WTC11 (cell line): ENCODE results near the gene LITAFD. TPM values are rescaled to one million over a fixed set of nuclear protein-coding genes. Genes with fewer than 3 reads are reported as not detected.

Experiments
- ATAC-seq: fragments of 200-7000 bp; cut with Tn5 transposase; 2 replicates; pipeline ENCODE4 v1.10.0; 2021; ENCODE audit warnings: mild to moderate bottlenecking, moderate library complexity
- CTCF ChIA-PET: fragments of 300-600 bp; sonication (Branson Sonifier 250); formaldehyde crosslinking; loops from one replicate; lab custom pipeline; 2021; ENCODE audit warnings: antibody characterized with exemption; lab: Charles Lee
- POLR2A ChIA-PET: fragments of 350-600 bp; sonication (Branson Sonifier 250); formaldehyde crosslinking; loops from one replicate; lab custom pipeline; 2021; ENCODE audit warnings: antibody characterized with exemption; lab: Charles Lee
- DNase-seq: peaks from one replicate; pipeline ENCODE4 v3.0.0; 2021; ENCODE audit warnings: low spot score
- H3K27ac Mint-ChIP-seq: 2 replicates; pipeline ENCODE4 v1.8.0; 2021; ENCODE audit warnings: mixed read lengths
- H3K27me3 Mint-ChIP-seq: 2 replicates; pipeline ENCODE4 v1.8.0; 2021; ENCODE audit warnings: low read depth, mild to moderate bottlenecking, moderate library complexity, mixed read lengths
- H3K36me3 Mint-ChIP-seq: 2 replicates; pipeline ENCODE4 v1.8.0; 2021; ENCODE audit warnings: mixed read lengths
- H3K4me1 Mint-ChIP-seq: 2 replicates; pipeline ENCODE4 v1.8.0; 2022; ENCODE audit warnings: mixed read lengths
- H3K4me3 Mint-ChIP-seq: 2 replicates; pipeline ENCODE4 v1.8.0; 2021; ENCODE audit warnings: mild to moderate bottlenecking, moderate library complexity, mixed read lengths
- H3K9me3 Mint-ChIP-seq: 2 replicates; pipeline ENCODE4 v1.8.0; 2021; ENCODE audit warnings: mixed read lengths
- ARID4B ChIP-seq: sonication (generic); formaldehyde crosslinking; IDR thresholded peaks from 2 replicates; pipeline ENCODE4 v1.8.0; 2023; ENCODE audit warnings: missing genetic modification reagents, mild to moderate bottlenecking, borderline replicate concordance
- CREM ChIP-seq: sonication (generic); formaldehyde crosslinking; IDR thresholded peaks from 2 replicates; pipeline ENCODE4 v1.8.1; 2022; ENCODE audit warnings: mild to moderate bottlenecking, missing genetic modification reagents, moderate library complexity
- E2F4 ChIP-seq: sonication (generic); formaldehyde crosslinking; IDR thresholded peaks from 2 replicates; pipeline ENCODE4 v1.8.1; 2022; ENCODE audit warnings: low read depth, mild to moderate bottlenecking, moderate library complexity, missing genetic modification reagents, borderline replicate concordance
- ERG ChIP-seq: fragments of 250-450 bp; sonication (Bioruptor Pico); IDR thresholded peaks from 2 replicates; pipeline ENCODE4 v1.8.0; 2021; ENCODE audit warnings: mild to moderate bottlenecking
- ETV6 ChIP-seq: sonication (generic); formaldehyde crosslinking; IDR thresholded peaks from 2 replicates; pipeline ENCODE4 v1.8.1; 2022; ENCODE audit warnings: mild to moderate bottlenecking, missing genetic modification reagents
- GABPB1 ChIP-seq: sonication (generic); formaldehyde crosslinking; IDR thresholded peaks from 2 replicates; pipeline ENCODE4 v1.8.1; 2023; ENCODE audit warnings: mild to moderate bottlenecking, missing genetic modification reagents
- GTF2I ChIP-seq: fragments of 250-450 bp; sonication (Bioruptor Pico); conservative IDR thresholded peaks from 2 replicates; pipeline ENCODE4 v1.4.0; 2021; ENCODE audit warnings: mild to moderate bottlenecking
- IRF1 ChIP-seq: sonication (generic); formaldehyde crosslinking; IDR thresholded peaks from 2 replicates; pipeline ENCODE4 v1.8.0; 2023; ENCODE audit warnings: missing genetic modification reagents
- NFE2L1 ChIP-seq: sonication (generic); formaldehyde crosslinking; IDR thresholded peaks from 2 replicates; pipeline ENCODE4 v1.8.1; 2023; ENCODE audit warnings: missing genetic modification reagents
- NR3C1 ChIP-seq: sonication (generic); formaldehyde crosslinking; conservative IDR thresholded peaks from 2 replicates; pipeline ENCODE4 v1.8.1; 2023; ENCODE audit warnings: low read depth, mild to moderate bottlenecking, missing genetic modification reagents
- RORB ChIP-seq: fragments of 250-450 bp; sonication (Bioruptor Pico); IDR thresholded peaks from 2 replicates; pipeline ENCODE4 v1.9.0; 2021; ENCODE audit warnings: mild to moderate bottlenecking
- SP1 ChIP-seq: sonication (generic); formaldehyde crosslinking; conservative IDR thresholded peaks from 2 replicates; pipeline ENCODE4 v1.8.1; 2022; ENCODE audit warnings: missing genetic modification reagents
- TP53 ChIP-seq: sonication (generic); formaldehyde crosslinking; IDR thresholded peaks from 2 replicates; pipeline ENCODE4 v1.8.1; 2023; ENCODE audit warnings: mild to moderate bottlenecking, missing genetic modification reagents
- USF1 ChIP-seq: sonication (generic); formaldehyde crosslinking; IDR thresholded peaks from 2 replicates; pipeline ENCODE4 v1.8.0; 2022; ENCODE audit warnings: mild to moderate bottlenecking, missing genetic modification reagents
- ZBTB21 ChIP-seq: sonication (generic); formaldehyde crosslinking; IDR thresholded peaks from 2 replicates; pipeline ENCODE4 v1.8.1; 2023; ENCODE audit warnings: mild to moderate bottlenecking, missing genetic modification reagents, borderline replicate concordance
- ZNF219 ChIP-seq: sonication (generic); formaldehyde crosslinking; IDR thresholded peaks from 2 replicates; pipeline ENCODE4 v1.8.0; 2023; ENCODE audit warnings: missing genetic modification reagents, mild to moderate bottlenecking, borderline replicate concordance
- ZNF263 ChIP-seq: sonication (generic); formaldehyde crosslinking; IDR thresholded peaks from 2 replicates; pipeline ENCODE4 v1.8.1; 2022; ENCODE audit warnings: low read depth, mild to moderate bottlenecking, moderate library complexity, missing genetic modification reagents
- total RNA-seq: library from RNA; stranded (reverse); gene quantifications from 3 replicates; pipeline ENCODE4 v1.2.3, GENCODE V29; 2021
- TF ChIP-seq, protein P1 (sequence below): fragments of 250-450 bp; sonication (Bioruptor Pico); IDR thresholded peaks from 2 replicates; pipeline ENCODE4 v1.9.0; 2021; ENCODE audit warnings: mild to moderate bottlenecking
- TF ChIP-seq, protein P2 (sequence below): sonication (generic); formaldehyde crosslinking; IDR thresholded peaks from 2 replicates; pipeline ENCODE4 v1.8.0; 2022; ENCODE audit warnings: mild to moderate bottlenecking, missing genetic modification reagents

LITAFD gene
- total RNA-seq, 1 experiment from 2014 or later, result not detected

DNA sequence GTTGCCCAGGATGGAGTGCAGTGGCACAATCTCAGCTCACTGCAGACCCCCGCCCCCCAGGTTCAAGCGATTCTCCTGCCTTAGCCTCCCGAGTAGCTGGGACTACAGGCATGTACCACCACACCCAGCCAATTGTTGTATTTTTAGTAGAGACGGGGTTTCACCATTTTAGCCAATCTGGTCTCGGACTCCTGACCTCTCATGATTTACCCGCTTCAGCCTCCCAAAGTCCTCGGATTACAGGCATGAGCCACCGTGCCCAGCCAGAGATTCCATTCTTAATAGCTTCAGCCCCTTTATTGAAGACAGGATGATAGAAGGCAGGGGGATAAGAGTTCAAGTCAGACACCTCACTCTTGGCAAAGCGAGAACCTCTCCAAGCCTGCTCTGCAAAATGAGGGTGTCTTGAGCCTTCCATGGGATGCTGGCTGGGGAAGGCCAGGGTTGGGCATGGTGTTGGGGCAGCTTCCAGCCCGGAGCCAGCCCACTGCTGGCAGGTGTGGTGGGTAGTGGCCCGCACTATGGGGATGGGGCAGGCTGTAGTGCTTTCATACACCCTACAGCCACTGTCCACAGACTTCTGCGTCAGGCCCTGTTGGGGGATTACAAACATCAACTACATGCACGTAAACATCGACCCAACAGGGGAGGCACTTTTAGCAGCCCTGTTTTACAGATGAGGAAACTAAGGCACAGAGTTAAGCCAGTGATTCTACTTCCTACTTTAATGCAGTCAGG lies 16.8 kb upstream of the LITAFD start:
- Mint-ChIP-seq H3K9me3 (no peaks in the 10 kb centered on the region), H3K36me3 (no peaks in the 10 kb centered on the region; the same call in none of the 2 replicates)
- no peak for DNase-seq
- CTCF ChIA-PET, result interaction anchor here (0.9 to 2.8 kb wide), 10 partner anchors 9 to 210 kb away, joined by 3 to 16 read pairs (median 6); no protein-coding TSS in a partner anchor
- TF ChIP-seq E2F4 (CRISPR knock-in tag), result no peak
- TF ChIP-seq ZNF263, result no peak
- TF ChIP-seq, all 79 proteins: peak for 0
- Mint-ChIP-seq H3K27ac (peak overlapping the region; percentile 96), H3K27me3 (no peaks in the 10 kb centered on the region), H3K4me1 (peaks cover 59% of the 10 kb centered on the region), H3K4me3 (peak overlapping the region; percentile 89)
- POLR2A ChIA-PET, result interaction anchor here (1.1 kb wide), 1 partner anchor 226 kb away, joined by 4 read pairs; the partner anchor contains the start of gene HAPSTR1
- ATAC-seq, result no peak

GRCh38 chr16:8866118-8866883 lies 15.8 kb upstream of the LITAFD start:
- no peaks in the 10 kb centered on the region for H3K27me3 Mint-ChIP-seq
- POLR2A ChIA-PET, result interaction anchor here (0.6 to 1.0 kb wide), 2 partner anchors 34 to 266 kb away, joined by 6 to 8 read pairs; no protein-coding TSS in a partner anchor
- H3K36me3 Mint-ChIP-seq, result no peaks in the 10 kb centered on the region; the same call in 1 of the 2 replicates
- H3K27ac Mint-ChIP-seq, result peak overlapping the region; percentile 96
- H3K9me3 Mint-ChIP-seq, result no peaks in the 10 kb centered on the region
- ATAC-seq (peak; percentile 65), DNase-seq (peak; percentile 97)
- peaks cover 62% of the 10 kb centered on the region for H3K4me1 Mint-ChIP-seq
- CTCF ChIA-PET, result interaction anchor here (0.7 to 2.4 kb wide), 11 partner anchors 8 to 231 kb away, joined by 3 to 10 read pairs (median 5); partner anchors contain the start of gene LITAFD
- H3K4me3 Mint-ChIP-seq, result peak overlapping the region; percentile 89
- peak; percentile 41; the same call in 1 of the 2 replicates for TF ChIP-seq ARID4B (CRISPR knock-in tag)
- TF ChIP-seq GABPB1, result peak; percentile 63
- no peak for TF ChIP-seq CREM (CRISPR knock-in tag)
- TF ChIP-seq RORB (CRISPR knock-in tag), result no peak
- TF ChIP-seq, protein P1, sequence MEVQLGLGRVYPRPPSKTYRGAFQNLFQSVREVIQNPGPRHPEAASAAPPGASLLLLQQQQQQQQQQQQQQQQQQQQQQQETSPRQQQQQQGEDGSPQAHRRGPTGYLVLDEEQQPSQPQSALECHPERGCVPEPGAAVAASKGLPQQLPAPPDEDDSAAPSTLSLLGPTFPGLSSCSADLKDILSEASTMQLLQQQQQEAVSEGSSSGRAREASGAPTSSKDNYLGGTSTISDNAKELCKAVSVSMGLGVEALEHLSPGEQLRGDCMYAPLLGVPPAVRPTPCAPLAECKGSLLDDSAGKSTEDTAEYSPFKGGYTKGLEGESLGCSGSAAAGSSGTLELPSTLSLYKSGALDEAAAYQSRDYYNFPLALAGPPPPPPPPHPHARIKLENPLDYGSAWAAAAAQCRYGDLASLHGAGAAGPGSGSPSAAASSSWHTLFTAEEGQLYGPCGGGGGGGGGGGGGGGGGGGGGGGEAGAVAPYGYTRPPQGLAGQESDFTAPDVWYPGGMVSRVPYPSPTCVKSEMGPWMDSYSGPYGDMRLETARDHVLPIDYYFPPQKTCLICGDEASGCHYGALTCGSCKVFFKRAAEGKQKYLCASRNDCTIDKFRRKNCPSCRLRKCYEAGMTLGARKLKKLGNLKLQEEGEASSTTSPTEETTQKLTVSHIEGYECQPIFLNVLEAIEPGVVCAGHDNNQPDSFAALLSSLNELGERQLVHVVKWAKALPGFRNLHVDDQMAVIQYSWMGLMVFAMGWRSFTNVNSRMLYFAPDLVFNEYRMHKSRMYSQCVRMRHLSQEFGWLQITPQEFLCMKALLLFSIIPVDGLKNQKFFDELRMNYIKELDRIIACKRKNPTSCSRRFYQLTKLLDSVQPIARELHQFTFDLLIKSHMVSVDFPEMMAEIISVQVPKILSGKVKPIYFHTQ (CRISPR knock-in tag), result no peak
- peak; percentile 90; the same call in 1 of the 2 replicates for TF ChIP-seq GTF2I (CRISPR knock-in tag)
- no peak for TF ChIP-seq IRF1 (CRISPR knock-in tag)
- peak; percentile 92 for TF ChIP-seq USF1
- TF ChIP-seq ETV6 (CRISPR knock-in tag), result peak; percentile 88
- TF ChIP-seq ZBTB21, result 0 out of 2 replicates have a peak, but pooled peaks have one; percentile 86
- TF ChIP-seq, protein P2, sequence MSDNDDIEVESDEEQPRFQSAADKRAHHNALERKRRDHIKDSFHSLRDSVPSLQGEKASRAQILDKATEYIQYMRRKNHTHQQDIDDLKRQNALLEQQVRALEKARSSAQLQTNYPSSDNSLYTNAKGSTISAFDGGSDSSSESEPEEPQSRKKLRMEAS (CRISPR knock-in tag), result peak; percentile 96
- 0 out of 2 replicates have a peak, but pooled peaks have one; percentile 6 for TF ChIP-seq NR3C1 (CRISPR knock-in tag)
- peak; percentile 74; the same call in 1 of the 2 replicates for TF ChIP-seq SP1 (CRISPR knock-in tag)
- no peak for TF ChIP-seq ZNF219 (CRISPR knock-in tag)
- no peak for TF ChIP-seq TP53 (CRISPR knock-in tag)
- no peak; the same call in 1 of the 2 replicates for TF ChIP-seq NFE2L1 (CRISPR knock-in tag)
- no peak for TF ChIP-seq ERG (CRISPR knock-in tag)
